ENCODE data around the gene STAG2.

DNA sequence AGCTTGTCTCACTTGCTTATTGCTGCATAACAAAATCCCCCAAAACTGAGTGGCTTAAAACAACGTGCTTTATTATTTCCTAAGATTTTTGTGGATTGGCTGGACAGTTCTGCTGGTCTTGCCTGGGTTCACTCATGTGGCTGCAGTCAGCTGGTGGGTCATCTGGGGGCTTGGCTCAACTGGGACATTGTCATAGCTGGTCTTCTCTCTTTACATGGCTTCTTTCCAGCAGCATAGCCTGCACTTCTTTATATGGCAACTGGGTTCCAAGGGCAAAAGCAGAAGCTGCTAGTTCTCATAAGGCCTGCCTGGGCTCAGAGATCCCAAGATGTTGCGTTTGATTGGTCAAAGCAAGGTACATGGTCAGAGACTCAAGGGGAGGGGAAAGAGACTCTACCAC, 33.7 kb upstream of the STAG2 start:
- no peak for TF ChIP-seq CTCF (conservative IDR thresholded peaks at IDR 0.05)
- TF ChIP-seq ZFX (IDR thresholded peaks at IDR 0.05), result no peak
